Body of pancreas (tissue), 4 donors: ENCODE measurements around the gene PDE11A. TPM values are rescaled to one million over a fixed set of nuclear protein-coding genes. Genes with fewer than 3 reads are reported as not detected.

Experiments
- ATAC-seq: fragments of 150-250 bp; one replicate; pipeline ENCODE4 v1.9.1; 2016
- DNase-seq, 4 donors: peaks; one replicate each; pipeline ENCODE4 v3.0.0-alpha.2; 2019
- H3K27ac ChIP-seq, 4 donors: fragments of 200-600 bp; sonication (generic); 1 replicate in 3 of 4; 2 replicates in 1 of 4; pipeline versions ENCODE4 v1.5.1 to v1.6.1; 2016 to 2019; ENCODE audit warnings: mild to moderate bottlenecking in 1 of 4, mixed read lengths in 1 of 4, moderate library complexity in 1 of 4
- H3K27me3 ChIP-seq, 2 donors: fragments of 200-600 bp; sonication (generic); one replicate each; pipeline ENCODE4 v1.6.0; 2016; ENCODE audit warnings: mild to moderate bottlenecking in 1 of 2
- H3K36me3 ChIP-seq, 2 donors: fragments of 200-600 bp; sonication (generic); replicated peaks in 1 of 2; 2 replicates each; pipeline ENCODE4 v1.5.1; 2016; ENCODE audit warnings: low read depth in 2 of 2; ENCODE audit not compliant: insufficient read depth in 1 of 2
- H3K4me1 ChIP-seq: fragments of 200-600 bp; sonication (generic); one replicate; pipeline ENCODE4 v1.6.0; 2016
- H3K4me3 ChIP-seq, 2 donors: fragments of 200-600 bp; sonication (generic); 1 replicate in 1 of 2; 2 replicates in 1 of 2; pipeline ENCODE4 v1.5.1; 2016 to 2019
- H3K9me3 ChIP-seq, 3 donors: fragments of 200-600 bp; sonication (generic); 1 replicate in 2 of 3; 2 replicates in 1 of 3; pipeline ENCODE4 v1.5.1; 2016
- POLR2A ChIP-seq, 3 donors: fragments of 450-650 bp; IDR thresholded peaks; one replicate each; pipeline ENCODE4 v1.6.1; 2016; ENCODE audit warnings: antibody characterized with exemption in 3 of 3, mild to moderate bottlenecking in 2 of 3
- WGBS, 2 donors: methylation state at CpG; one replicate each; pipeline ENCODE4 v1.1.5; 2017; 5-methylcytosine and 5-hydroxymethylcytosine counted together
- intact Hi-C: fragments of 100-400 bp; cut with DNase I; formaldehyde crosslinking; loops from one replicate; pipeline ENCODE4 v1.15.1; 2023
- total RNA-seq, 2 donors: library from RNA; depleted of rRNA; stranded (reverse); fragments of >200 nt; gene quantifications; one replicate each; pipeline ENCODE4 v1.1.0, GENCODE V29; 2016
- TF ChIP-seq, protein P1 (sequence below), 7 experiments: fragments of 450-650 bp in 4 of 7; fragments of 200-600 bp in 3 of 7; sonication (generic) in 3 of 7; IDR thresholded peaks; one replicate each; pipeline ENCODE4 v1.5.1; 2016 to 2019; ENCODE audit warnings: antibody characterized with exemption in 7 of 7

Gene PDE11A
- total RNA-seq, 2 donors from 2014 or later, result 2.6 to 4.0 TPM

DNA sequence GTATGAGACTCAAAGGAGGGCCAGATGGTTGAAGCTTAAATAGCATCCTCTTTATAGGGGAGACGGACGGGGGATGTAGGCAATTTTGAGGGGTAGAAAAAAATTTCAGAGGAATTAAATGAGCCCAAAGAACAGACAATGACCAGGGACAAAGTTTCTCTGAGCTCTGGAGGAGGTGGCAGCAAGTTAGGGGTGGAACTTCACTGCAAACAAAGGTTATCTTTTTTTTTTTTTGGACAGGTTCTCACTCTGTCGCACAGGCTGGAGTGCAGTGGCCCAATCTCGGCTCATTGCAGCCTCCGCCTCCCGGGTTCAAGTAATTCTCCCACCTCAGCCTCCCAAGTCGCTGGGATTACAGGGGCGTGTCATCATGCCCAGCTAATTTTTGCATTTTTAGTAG, 195.6 kb downstream of the PDE11A start:
- H3K4me1 ChIP-seq, result peaks cover 4% of the 10 kb centered on the region
- intact Hi-C loops, result no loop called here
- no peaks in the 10 kb centered on the region for H3K9me3 ChIP-seq
- TF ChIP-seq, protein P1, sequence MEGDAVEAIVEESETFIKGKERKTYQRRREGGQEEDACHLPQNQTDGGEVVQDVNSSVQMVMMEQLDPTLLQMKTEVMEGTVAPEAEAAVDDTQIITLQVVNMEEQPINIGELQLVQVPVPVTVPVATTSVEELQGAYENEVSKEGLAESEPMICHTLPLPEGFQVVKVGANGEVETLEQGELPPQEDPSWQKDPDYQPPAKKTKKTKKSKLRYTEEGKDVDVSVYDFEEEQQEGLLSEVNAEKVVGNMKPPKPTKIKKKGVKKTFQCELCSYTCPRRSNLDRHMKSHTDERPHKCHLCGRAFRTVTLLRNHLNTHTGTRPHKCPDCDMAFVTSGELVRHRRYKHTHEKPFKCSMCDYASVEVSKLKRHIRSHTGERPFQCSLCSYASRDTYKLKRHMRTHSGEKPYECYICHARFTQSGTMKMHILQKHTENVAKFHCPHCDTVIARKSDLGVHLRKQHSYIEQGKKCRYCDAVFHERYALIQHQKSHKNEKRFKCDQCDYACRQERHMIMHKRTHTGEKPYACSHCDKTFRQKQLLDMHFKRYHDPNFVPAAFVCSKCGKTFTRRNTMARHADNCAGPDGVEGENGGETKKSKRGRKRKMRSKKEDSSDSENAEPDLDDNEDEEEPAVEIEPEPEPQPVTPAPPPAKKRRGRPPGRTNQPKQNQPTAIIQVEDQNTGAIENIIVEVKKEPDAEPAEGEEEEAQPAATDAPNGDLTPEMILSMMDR (IDR thresholded peaks at IDR 0.05), result no peak
- TF ChIP-seq POLR2A (IDR thresholded peaks at IDR 0.05), result no peak
- no peaks in the 10 kb centered on the region for H3K36me3 ChIP-seq
- 88 to 94% methylated on average over 8 of the region's 8 CpGs for WGBS, 2 donors
- no peak overlapping the region for H3K4me3 ChIP-seq
- no peak overlapping the region for H3K27ac ChIP-seq
- no peaks in the 10 kb centered on the region for H3K27me3 ChIP-seq
- DNase-seq (no peak), ATAC-seq (no peak)

DNA sequence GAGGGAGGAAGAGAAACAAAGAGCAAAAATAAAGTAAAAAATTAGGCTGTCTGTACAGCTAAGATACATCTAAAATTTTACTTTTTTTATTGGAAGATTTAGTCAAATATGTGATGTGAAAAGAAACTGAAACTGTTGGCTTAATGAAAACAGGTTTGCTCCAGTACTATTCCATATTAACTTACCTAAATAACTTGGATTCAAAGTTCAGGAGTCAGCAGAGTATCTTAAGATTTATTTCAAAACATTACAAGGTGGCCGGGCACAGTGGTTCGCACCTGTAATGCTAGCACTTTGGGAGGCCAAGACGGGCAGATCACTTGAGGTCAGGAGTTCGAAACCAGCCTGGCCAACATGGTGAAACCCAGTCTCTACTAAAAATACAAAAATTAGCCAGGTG, 197.9 kb downstream of the PDE11A start:
- Histone ChIP-seq H3K36me3 (no peaks in the 10 kb centered on the region), H3K27me3 (no peaks in the 10 kb centered on the region), H3K9me3 (no peaks in the 10 kb centered on the region), H3K27ac (no peak overlapping the region), H3K4me3 (no peak overlapping the region), H3K4me1 (peaks cover 4% of the 10 kb centered on the region)
- no peak for TF ChIP-seq POLR2A (IDR thresholded peaks at IDR 0.05)
- TF ChIP-seq, protein P1 (IDR thresholded peaks at IDR 0.05), result no peak
- ATAC-seq (no peak), DNase-seq (no peak)
- WGBS, 2 donors, result 93 to 95% methylated on average over 4 of the region's 4 CpGs
- intact Hi-C loops, result no loop called here

DNA sequence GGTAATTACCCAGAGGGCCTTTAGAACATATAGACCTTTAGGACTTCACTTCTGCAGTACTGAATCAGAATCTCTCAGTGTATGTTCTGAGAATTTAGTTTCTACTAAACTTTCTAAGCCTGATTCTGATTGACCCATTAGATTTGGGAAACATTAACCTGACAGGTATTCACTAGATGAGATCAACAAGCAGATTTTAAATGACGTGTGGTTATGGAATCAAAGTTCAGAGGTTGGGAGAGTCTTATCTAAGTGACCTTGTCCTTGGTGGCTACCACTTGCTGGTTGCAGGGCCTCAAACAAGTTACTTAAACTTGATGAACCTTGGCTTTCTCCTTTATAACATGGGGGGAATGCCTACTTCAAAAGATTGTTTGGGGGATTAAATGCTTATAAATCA, 198.7 kb downstream of the PDE11A start:
- ATAC-seq (no peak), DNase-seq (no peak)
- Histone ChIP-seq H3K36me3 (no peaks in the 10 kb centered on the region), H3K27me3 (no peaks in the 10 kb centered on the region), H3K9me3 (no peaks in the 10 kb centered on the region), H3K4me1 (peaks cover 4% of the 10 kb centered on the region), H3K27ac (no peak overlapping the region), H3K4me3 (no peak overlapping the region)
- intact Hi-C loops, result no loop called here
- 19 to 29% methylated on average over 1 of the region's 1 CpG for WGBS, 2 donors
- TF ChIP-seq POLR2A (IDR thresholded peaks at IDR 0.05), result no peak
- TF ChIP-seq, protein P1 (IDR thresholded peaks at IDR 0.05), result no peak

DNA sequence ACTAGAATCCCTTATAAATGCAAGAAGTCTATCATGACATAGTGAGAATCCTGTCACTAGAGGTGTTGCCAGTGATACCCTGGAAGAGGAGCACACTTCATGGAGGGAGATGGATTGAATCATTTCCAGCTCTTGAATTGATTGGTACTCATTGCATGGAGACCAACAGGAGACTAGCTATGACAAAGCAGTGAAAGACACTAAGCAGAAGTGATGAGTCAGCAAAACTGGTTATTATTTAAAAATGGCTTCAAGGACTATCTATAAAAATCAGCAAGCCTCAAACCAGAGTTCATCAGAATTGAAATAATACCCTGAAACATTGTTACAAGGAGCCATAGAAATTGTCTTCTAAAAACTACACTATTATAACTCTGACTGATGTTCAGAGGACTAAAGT, 200.3 kb downstream of the PDE11A start:
- Histone ChIP-seq H3K36me3 (no peaks in the 10 kb centered on the region), H3K9me3 (no peaks in the 10 kb centered on the region), H3K27me3 (no peaks in the 10 kb centered on the region), H3K4me3 (no peak overlapping the region), H3K4me1 (peaks cover 4% of the 10 kb centered on the region), H3K27ac (no peak overlapping the region)
- no peak for TF ChIP-seq POLR2A (IDR thresholded peaks at IDR 0.05)
- TF ChIP-seq, protein P1 (IDR thresholded peaks at IDR 0.05), result no peak
- ATAC-seq (no peak), DNase-seq (no peak)
- intact Hi-C loops, result no loop called here

DNA sequence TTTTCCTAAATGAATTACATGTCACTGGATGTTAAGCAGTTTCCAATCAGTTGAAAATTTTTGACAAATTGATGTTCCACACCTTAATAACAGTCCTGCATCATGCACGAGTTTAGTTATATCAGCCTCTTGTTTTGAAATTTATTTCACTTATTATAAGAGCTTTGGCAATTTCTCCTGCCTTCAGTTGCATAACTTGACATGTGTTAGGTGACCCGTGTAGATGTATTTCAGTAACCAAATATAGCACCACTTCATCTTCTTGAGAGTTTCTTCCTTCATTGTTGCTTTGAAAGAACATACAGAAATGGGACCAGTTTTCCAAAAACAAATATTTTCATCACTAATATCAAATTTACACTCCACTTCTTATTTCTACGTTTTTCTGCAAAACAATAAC, 202.7 kb downstream of the PDE11A start:
- 75 to 77% methylated on average over 3 of the region's 3 CpGs for WGBS, 2 donors
- intact Hi-C loops, result no loop called here
- TF ChIP-seq, protein P1 (IDR thresholded peaks at IDR 0.05), result no peak
- no peak for TF ChIP-seq POLR2A (IDR thresholded peaks at IDR 0.05)
- Histone ChIP-seq H3K9me3 (no peaks in the 10 kb centered on the region), H3K36me3 (no peaks in the 10 kb centered on the region), H3K27me3 (no peaks in the 10 kb centered on the region), H3K4me3 (no peak overlapping the region), H3K27ac (no peak overlapping the region), H3K4me1 (peaks cover 4% of the 10 kb centered on the region)
- ATAC-seq (no peak), DNase-seq (no peak)
